Measurements from ENCODE around the gene VSIG10L.

VSIG10L gene

DNA sequence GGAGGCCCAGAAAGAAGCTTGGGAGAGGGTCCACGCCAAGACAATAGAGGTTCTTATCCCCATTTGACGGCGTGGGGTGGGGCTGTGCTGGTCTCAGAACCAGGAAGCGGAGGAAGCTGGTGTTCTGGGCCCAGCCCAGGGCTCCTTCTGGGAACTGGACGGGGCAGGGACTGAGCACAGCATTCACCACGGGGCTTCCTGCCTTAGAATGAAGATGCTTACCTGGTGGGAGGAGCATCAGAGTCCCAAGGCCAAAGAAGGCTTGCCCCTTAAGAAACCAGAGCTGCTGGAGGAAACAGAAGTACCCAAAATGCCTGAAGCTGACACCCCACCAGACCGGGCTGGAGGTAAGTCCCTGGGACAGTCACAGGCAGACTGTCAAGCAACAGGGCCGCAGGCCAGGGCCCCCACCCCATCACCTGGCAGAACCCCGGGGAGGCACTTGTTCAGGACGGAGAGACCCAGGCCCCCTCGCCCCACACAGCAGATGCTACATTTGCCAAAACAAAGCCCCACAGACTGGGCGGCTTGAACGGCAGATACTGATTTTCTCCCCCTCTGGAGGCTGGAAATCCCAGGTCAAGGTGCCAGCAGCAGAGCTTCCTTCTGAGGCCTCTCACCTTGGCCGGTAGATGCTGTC lies 48.2 kb downstream of the VSIG10L start:
- Histone ChIP-seq H3F3A (ENCODE audit: insufficient read depth, low read length) (no peaks in the 10 kb centered on the region), H2AFZ (ENCODE audit: low read length) (no peak overlapping the region), H4K20me1 (ENCODE audit: insufficient read depth, low read length) (no peaks in the 10 kb centered on the region), H3K9me3 (ENCODE audit: low read length) (no peaks in the 10 kb centered on the region), H3K79me2 (ENCODE audit: insufficient read depth, low read length) (no peaks in the 10 kb centered on the region), H3K27ac (ENCODE audit: low read depth, low read length, poor library complexity, severe bottlenecking) (no peak overlapping the region), H3K9ac (ENCODE audit: low read length) (no peak overlapping the region), H3K36me3 (ENCODE audit: insufficient read depth, low read length) (no peaks in the 10 kb centered on the region), H3K4me1 (ENCODE audit: insufficient read depth, low read length, severe bottlenecking) (no peaks in the 10 kb centered on the region), H3K4me3 (ENCODE audit: low read depth, low read length, poor library complexity, severe bottlenecking) (no peak overlapping the region), H3K27me3 (ENCODE audit: insufficient read depth, low read length) (peaks cover 9% of the 10 kb centered on the region; the same call in 1 of the 2 replicates), H3K4me2 (ENCODE audit: low read length) (no peak overlapping the region), H3K9me2 (ENCODE audit: low read depth, low read length) (no peaks in the 10 kb centered on the region)
- TF ChIP-seq EZH2 (IDR thresholded peaks at IDR 0.05; ENCODE audit: borderline replicate concordance, low read length), result no peak
- TF ChIP-seq, protein P1, sequence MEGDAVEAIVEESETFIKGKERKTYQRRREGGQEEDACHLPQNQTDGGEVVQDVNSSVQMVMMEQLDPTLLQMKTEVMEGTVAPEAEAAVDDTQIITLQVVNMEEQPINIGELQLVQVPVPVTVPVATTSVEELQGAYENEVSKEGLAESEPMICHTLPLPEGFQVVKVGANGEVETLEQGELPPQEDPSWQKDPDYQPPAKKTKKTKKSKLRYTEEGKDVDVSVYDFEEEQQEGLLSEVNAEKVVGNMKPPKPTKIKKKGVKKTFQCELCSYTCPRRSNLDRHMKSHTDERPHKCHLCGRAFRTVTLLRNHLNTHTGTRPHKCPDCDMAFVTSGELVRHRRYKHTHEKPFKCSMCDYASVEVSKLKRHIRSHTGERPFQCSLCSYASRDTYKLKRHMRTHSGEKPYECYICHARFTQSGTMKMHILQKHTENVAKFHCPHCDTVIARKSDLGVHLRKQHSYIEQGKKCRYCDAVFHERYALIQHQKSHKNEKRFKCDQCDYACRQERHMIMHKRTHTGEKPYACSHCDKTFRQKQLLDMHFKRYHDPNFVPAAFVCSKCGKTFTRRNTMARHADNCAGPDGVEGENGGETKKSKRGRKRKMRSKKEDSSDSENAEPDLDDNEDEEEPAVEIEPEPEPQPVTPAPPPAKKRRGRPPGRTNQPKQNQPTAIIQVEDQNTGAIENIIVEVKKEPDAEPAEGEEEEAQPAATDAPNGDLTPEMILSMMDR (IDR thresholded peaks at IDR 0.05; ENCODE audit: low read length), result no peak

DNA sequence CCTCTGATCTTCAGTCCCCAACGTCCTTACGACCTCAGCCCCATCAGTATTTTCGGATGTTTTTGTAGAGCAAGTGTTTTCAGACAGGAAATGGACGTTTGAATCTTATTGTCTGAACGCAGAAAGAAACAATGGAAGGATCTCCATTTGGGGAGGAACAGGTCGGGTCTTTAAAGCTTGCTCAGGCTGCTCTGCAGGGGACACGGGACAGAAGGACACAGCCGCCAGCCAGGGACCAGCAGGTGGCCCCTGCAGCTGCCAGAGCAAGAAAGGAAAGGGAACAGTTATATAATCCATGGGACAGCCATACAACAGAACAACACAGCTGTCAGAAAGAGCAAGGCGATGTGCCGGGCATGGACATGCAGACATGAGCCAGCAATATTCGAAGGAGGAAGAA lies 49.0 kb downstream of the VSIG10L start:
- H3K36me3 ChIP-seq (ENCODE audit: insufficient read depth, low read length), result no peaks in the 10 kb centered on the region
- no peak overlapping the region for H3K4me3 ChIP-seq (ENCODE audit: low read depth, low read length, poor library complexity, severe bottlenecking)
- H3K4me1 ChIP-seq (ENCODE audit: insufficient read depth, low read length, severe bottlenecking), result no peaks in the 10 kb centered on the region
- no peaks in the 10 kb centered on the region for H3K9me2 ChIP-seq (ENCODE audit: low read depth, low read length)
- H3K27me3 ChIP-seq (ENCODE audit: insufficient read depth, low read length), result peaks cover 9% of the 10 kb centered on the region; the same call in 1 of the 2 replicates
- H3K9me3 ChIP-seq (ENCODE audit: low read length), result no peaks in the 10 kb centered on the region
- no peak overlapping the region for H3K27ac ChIP-seq (ENCODE audit: low read depth, low read length, poor library complexity, severe bottlenecking)
- TF ChIP-seq EZH2 (IDR thresholded peaks at IDR 0.05; ENCODE audit: borderline replicate concordance, low read length), result no peak
- TF ChIP-seq, protein P1 (IDR thresholded peaks at IDR 0.05; ENCODE audit: low read length), result no peak
- H4K20me1 ChIP-seq (ENCODE audit: insufficient read depth, low read length), result no peaks in the 10 kb centered on the region
- H3K79me2 ChIP-seq (ENCODE audit: insufficient read depth, low read length), result no peaks in the 10 kb centered on the region
- H3K9ac ChIP-seq (ENCODE audit: low read length), result no peak overlapping the region
- no peaks in the 10 kb centered on the region for H3F3A ChIP-seq (ENCODE audit: insufficient read depth, low read length)
- no peak overlapping the region for H2AFZ ChIP-seq (ENCODE audit: low read length)
- no peak overlapping the region for H3K4me2 ChIP-seq (ENCODE audit: low read length)

DNA sequence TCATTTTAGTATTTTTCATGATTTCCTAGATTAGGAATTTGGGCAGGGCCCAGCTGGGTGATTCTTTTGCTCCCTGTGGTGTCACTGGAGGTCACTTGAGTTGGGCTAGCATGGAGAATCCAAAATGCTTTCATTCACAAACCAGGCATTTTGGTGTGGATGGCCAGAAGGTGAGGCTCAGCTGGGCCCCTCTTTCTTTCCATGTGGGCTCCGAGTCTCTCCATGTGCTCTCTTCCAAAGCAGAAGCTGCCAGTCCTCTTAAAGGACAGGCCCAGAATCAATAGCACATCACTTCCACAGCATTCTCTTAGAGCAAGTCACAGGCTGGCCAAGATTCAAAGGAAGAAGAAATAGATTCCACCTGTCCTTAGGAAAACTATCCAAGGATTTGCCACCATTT lies 52.3 kb downstream of the VSIG10L start:
- H4K20me1 ChIP-seq (ENCODE audit: insufficient read depth, low read length), result no peaks in the 10 kb centered on the region
- TF ChIP-seq, protein P1 (IDR thresholded peaks at IDR 0.05; ENCODE audit: low read length), result no peak
- no peak for TF ChIP-seq EZH2 (IDR thresholded peaks at IDR 0.05; ENCODE audit: borderline replicate concordance, low read length)
- no peaks in the 10 kb centered on the region for H3F3A ChIP-seq (ENCODE audit: insufficient read depth, low read length)
- no peaks in the 10 kb centered on the region for H3K36me3 ChIP-seq (ENCODE audit: insufficient read depth, low read length)
- no peak overlapping the region for H3K9ac ChIP-seq (ENCODE audit: low read length)
- H3K79me2 ChIP-seq (ENCODE audit: insufficient read depth, low read length), result no peaks in the 10 kb centered on the region
- peaks cover 9% of the 10 kb centered on the region; the same call in 1 of the 2 replicates for H3K27me3 ChIP-seq (ENCODE audit: insufficient read depth, low read length)
- H2AFZ ChIP-seq (ENCODE audit: low read length), result no peak overlapping the region
- no peaks in the 10 kb centered on the region for H3K4me1 ChIP-seq (ENCODE audit: insufficient read depth, low read length, severe bottlenecking)
- H3K27ac ChIP-seq (ENCODE audit: low read depth, low read length, poor library complexity, severe bottlenecking), result no peak overlapping the region
- no peak overlapping the region for H3K4me3 ChIP-seq (ENCODE audit: low read depth, low read length, poor library complexity, severe bottlenecking)
- no peaks in the 10 kb centered on the region for H3K9me3 ChIP-seq (ENCODE audit: low read length)
- no peak overlapping the region for H3K4me2 ChIP-seq (ENCODE audit: low read length)
- H3K9me2 ChIP-seq (ENCODE audit: low read depth, low read length), result no peaks in the 10 kb centered on the region

Data from OCI-LY1 (cell line).